Stimulated activated CD4-positive, alpha-beta T cell treated with anti-CD3 and anti-CD28 coated beads, Interleukin-2, amount 100 ng/mL, for 24 hours (primary cell): ENCODE results near the gene GJE1.
"Not testable (repeated sequence)": the region's sequence is repeated elsewhere in the genome, so short reads cannot be mapped to it uniquely, and the experiment has no call there.

ENCODE experiments used
- DNase-seq, 2 donors: peaks; one replicate each; pipeline ENCODE4 v3.0.0-alpha.2; 2020

Gene GJE1

GRCh38 chr6:142132625-142133024 lies at the start of gene GJE1:
Gene GJE1, plus strand, starts transcription at chr6:142132925. Its CDS starts 234 bp downstream, at chr6:142133159.
- no peak for DNase-seq

- DNase-seq = no peak
Observed at GRCh38 chr6:142087950-142088857, 44.5 kb upstream of the GJE1 start.

DNA sequence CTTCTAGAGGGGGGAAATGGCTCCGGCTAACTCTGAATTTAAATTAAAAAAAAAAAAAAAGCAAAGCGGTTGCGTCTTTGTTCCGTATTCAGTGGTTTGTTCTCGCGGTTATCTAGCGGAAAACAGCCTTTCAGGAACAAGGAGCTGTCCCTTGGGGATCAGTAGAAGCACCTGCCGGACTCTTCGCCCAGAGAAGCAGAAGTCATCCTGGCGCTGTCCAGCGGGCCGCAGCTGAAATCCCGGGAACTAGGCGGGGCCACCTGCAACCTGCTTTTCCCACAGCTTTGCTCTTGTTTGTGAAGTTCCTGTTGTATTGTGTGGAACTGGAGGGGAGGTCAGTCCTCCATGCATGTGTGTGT lies 43.9 kb upstream of the GJE1 start:
- no peak for DNase-seq

- DNase-seq = not testable (repeated sequence)
Observed at GRCh38 chr6:142104820-142105219, 27.9 kb upstream of the GJE1 start.

- not testable (repeated sequence) for DNase-seq
Observed at GRCh38 chr6:142110820-142111219, 21.9 kb upstream of the GJE1 start.

- DNase-seq = peak; percentile 81
Observed at GRCh38 chr6:142112451-142113061, 20.2 kb upstream of the GJE1 start.

- DNase-seq = no peak
Observed at GRCh38 chr6:142117366-142117765, 15.4 kb upstream of the GJE1 start.

DNA sequence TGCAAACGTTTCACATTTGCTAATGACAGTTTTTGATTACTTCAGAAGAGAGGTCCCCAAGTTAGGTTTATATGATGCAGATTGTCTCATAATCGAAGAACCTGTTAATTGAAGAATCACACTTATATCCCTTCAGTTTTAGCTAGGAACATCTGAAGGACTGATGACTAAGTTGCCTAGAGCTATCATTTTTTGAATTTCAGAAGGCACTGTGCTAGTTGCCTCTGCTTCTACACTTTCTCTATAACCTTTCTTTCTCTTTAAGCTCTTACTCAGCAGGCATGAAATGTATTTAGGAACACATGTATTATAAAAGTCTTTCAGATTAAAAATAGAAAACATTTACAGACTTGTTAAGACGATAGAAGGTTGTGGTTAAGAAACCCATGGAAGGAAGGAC lies 14.4 kb upstream of the GJE1 start:
- DNase-seq = no peak

DNA sequence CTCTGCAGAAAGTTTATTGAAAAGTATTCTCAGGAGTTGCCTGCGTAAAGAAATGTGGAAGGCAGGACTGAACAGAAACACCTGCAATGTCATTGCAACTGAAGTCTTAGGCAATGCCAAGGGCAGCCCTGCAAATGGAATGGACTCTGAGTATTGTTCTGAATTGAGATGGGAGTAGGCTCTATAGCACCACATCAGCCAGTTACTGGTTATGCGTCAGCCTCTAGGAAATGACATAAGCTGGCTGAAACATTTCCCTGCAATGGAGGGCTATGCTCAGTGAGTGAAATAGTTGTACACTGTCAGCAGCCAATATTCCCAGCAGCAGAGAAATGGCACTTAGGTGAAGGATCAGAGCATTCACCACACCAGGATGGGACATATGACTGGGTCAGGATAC lies 13.8 kb upstream of the GJE1 start:
- DNase-seq = no peak

DNA sequence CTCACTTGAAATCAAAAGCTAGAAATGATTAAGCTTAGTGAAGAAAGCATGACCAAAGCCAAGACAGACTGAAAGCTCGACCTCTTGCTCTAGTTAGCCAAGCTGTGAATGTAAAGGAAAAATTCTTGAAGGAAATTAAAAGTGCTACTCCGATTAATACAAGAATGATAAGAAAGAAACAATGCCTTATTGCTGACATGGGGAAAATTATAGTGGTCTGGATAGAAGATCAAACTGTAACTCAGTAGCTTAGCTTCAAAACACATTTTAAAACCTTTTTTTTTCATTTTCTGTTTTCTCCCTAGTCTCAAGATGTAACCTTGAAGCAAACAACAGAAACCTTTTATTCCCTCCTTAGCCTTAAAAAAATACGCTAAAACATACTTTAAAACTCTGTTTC lies 11.4 kb upstream of the GJE1 start:
- no peak for DNase-seq

DNA sequence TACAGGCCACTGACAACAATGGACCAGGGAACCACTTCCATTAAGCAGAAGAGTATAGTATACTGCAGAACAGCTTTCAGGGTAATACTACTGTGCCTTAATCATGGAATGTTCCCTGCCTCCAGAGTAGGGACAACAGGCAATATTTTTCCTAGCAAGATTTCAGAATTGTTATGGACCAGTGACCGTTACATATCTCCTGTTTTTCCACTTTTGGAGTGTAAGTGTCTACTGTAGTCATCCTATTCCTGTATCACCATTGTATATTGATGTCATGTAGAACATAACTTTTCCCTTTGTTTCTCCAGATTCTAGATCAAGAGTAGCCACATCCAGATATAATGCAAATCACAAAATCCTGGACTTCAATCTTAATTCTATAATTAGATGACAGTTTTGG lies 1.9 kb upstream of the GJE1 start:
- DNase-seq = no peak

DNA sequence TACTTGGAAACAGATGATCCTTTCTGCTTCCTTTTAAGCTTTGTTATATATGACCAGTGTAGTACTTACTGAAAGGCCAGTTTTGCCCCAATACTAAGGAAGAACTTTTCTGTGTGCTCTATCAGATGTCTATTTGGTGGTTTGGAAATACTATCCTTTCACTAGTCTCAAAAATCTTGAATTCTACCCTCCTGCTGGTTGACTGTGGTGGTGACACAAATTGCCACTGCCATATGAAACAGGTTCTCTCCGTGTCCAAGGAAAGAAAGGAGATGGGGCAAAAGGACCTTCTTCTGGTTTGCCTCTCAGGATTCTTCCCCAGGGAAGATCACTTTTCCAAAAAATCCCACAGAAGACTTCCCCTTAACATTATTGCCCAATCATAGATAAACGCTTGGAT lies 6.2 kb downstream of the GJE1 start:
- no peak for DNase-seq

GRCh38 chr6:142141531-142141930 lies 8.8 kb downstream of the GJE1 start:
- DNase-seq = not testable (repeated sequence)

DNA sequence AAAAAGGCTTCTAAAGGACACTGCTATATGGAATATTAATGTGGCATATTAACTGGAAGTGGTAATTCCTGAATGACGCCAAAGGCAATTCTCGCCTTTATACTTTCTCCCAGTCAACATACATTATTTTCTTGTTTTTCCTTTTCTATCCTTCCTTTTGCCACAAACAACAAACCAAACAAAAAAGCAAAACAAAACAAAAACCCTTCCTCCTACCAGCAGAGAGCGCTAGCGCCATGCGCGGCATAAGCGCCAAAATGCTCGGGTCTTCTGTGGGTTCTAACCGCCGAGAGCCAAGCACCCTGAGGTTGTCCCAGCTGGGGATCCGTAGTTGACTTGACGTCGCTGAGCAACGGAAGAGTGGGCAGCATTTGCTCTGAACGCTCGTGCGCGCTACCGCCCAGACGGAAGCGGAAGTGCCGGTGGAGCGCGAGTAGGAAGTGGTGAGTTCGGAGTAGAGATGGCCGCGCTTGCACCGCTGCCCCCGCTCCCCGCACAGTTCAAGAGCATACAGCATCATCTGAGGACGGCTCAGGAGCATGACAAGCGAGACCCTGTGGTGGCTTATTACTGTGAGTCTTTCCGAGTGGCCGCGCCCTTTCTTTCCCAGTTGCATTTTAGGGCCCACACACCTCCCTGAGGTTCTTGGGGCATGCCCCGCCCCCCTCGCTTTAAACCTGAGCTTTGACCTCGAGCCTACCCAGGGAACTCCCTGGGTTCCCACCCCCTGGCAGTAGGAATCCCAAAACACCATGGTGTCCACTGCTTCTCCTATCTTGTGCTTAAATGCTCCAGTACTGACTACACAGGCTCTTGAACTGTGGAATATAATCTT lies 14.3 kb downstream of the GJE1 start, which contains the start of the genes NMBR and VTA1:
TSS of gene NMBR (minus strand) at position 295 of the 835 bp plus-strand sequence. CDS start 58,464 bp downstream, outside the sequence.
TSS of gene VTA1 (plus strand) at position 436 of the 835 bp plus-strand sequence. CDS start at position 461, 25 bp downstream.
- DNase-seq = peak; percentile 94 to 96

DNA sequence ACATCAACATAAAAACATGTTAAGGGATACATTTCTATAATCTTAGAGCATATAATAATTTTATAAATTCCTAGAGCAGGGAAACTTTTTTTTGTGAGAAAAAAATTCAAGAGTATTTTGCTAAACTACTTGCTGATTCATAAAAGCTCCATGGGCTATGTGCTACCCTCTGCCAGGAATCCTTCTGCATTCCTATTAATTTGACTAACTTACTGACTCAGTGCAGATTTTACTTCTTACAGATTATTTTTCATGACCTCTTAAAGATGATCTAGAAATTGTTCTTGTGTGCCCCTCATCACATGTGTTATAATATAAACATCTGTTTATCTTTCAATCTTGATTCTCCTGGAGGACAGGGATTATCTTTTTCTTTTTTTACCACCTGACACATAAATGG lies 20.0 kb downstream of the GJE1 start:
- no peak for DNase-seq

DNA sequence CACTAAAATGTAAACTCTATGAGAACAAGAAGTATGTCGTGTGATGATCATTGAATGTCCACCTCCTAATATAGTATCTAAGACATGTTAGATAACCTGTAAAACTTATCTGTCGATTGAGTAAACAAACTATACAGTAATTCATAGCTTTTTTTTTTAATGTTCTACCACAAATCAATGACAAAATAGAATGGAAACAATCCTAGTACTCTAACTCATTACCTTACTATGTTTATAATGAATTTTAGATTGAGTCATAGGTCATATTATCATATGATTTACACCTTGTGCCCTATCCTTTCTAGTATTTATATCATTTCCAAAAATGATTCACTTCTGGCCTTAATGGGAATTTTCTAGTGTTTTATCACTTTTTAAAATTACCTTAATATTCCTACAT lies 20.5 kb downstream of the GJE1 start:
- DNase-seq = no peak

GRCh38 chr6:142154336-142154735 lies 21.6 kb downstream of the GJE1 start:
- no peak for DNase-seq

GRCh38 chr6:142155091-142155490 lies 22.4 kb downstream of the GJE1 start:
- DNase-seq = no peak

- DNase-seq = no peak
Observed at GRCh38 chr6:142155895-142156757, 23.4 kb downstream of the GJE1 start.

- not testable (repeated sequence) for DNase-seq
Observed at GRCh38 chr6:142156758-142157068, 24.0 kb downstream of the GJE1 start.

DNA sequence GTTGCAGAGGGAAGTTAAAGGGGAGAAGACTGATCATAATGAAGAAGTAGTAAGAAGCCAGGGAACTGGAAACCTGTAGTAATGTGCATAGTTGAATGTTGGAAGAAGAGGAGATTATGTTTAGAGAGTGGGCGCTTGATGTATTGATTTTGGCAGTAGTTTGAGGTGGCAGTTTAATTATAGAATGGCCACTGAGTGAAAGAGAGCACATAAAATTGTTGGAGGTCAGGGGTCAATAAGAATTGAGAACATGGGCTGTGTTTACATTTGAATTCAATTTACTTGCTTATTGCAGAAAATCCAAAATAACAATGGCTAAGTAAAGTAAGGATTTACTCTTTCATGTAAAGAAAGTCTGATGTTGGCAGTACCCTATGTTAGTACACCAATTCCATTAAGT lies 30.1 kb downstream of the GJE1 start:
- no peak for DNase-seq

- no peak for DNase-seq
Observed at GRCh38 chr6:142165227-142165626, 32.5 kb downstream of the GJE1 start.
